ENCODE results near the gene DGKI. TPM values are rescaled to one million over a fixed set of nuclear protein-coding genes. Genes with fewer than 3 reads are reported as not detected.

DGKI gene
- total RNA-seq, 1 experiment from 2014 or later: 0.55 TPM

- Histone ChIP-seq H3K23me2 (ENCODE audit: insufficient read length, low read depth, low read length, poor library complexity, severe bottlenecking) (no peaks in the 10 kb centered on the region), H2BK5ac (ENCODE audit: insufficient read length, low read length) (no peak overlapping the region), H3K27me3 (ENCODE audit: insufficient read depth, low read length) (no peaks in the 10 kb centered on the region), H3K79me1 (ENCODE audit: insufficient read depth, low read depth, low read length, poor library complexity, severe bottlenecking) (no peaks in the 10 kb centered on the region), H3K4ac (ENCODE audit: low read depth, low read length) (no peak overlapping the region), H2AK5ac (ENCODE audit: insufficient read length, low read length) (no peak overlapping the region), H2AFZ (ENCODE audit: low read length) (no peak overlapping the region), H2BK12ac (ENCODE audit: insufficient read length, low read depth, low read length) (no peak overlapping the region), H3K14ac (ENCODE audit: insufficient read depth, low read length) (no peak overlapping the region), H3K9ac (ENCODE audit: extremely low read depth, insufficient read length, low read length) (no peak overlapping the region), H2BK20ac (ENCODE audit: low read depth, low read length, poor library complexity, severe bottlenecking) (no peak overlapping the region), H4K20me1 (ENCODE audit: control insufficient read depth, insufficient read depth, insufficient read length) (no peaks in the 10 kb centered on the region), H4K91ac (ENCODE audit: insufficient read length, low read depth, low read length) (no peak overlapping the region), H3K4me1 (ENCODE audit: insufficient read depth, low read length) (no peaks in the 10 kb centered on the region; the same call in 1 of the 2 replicates), H2BK120ac (ENCODE audit: low read depth, low read length, poor library complexity, severe bottlenecking) (no peak overlapping the region), H3K56ac (ENCODE audit: insufficient read length, low read depth, low read length) (no peak overlapping the region), H2BK15ac (ENCODE audit: low read depth, low read length) (no peak overlapping the region), H3K23ac (ENCODE audit: insufficient read length, low read depth, low read length) (no peak overlapping the region), H3T11ph (ENCODE audit: low read length) (no peak overlapping the region), H3K9me3 (ENCODE audit: control insufficient read depth, low read depth, low read length) (no peaks in the 10 kb centered on the region), H3K27ac (ENCODE audit: insufficient read length, low read depth, low read length) (no peak overlapping the region), H4K5ac (ENCODE audit: insufficient read length, low read depth, low read length) (no peak overlapping the region), H4K8ac (replicated peaks; ENCODE audit: insufficient read length, low read depth, low read length) (no peak overlapping the region), H3K18ac (ENCODE audit: insufficient read length, low read depth, low read length) (no peak overlapping the region), H3K4me2 (ENCODE audit: insufficient read depth, insufficient read length, low read length) (no peak overlapping the region), H3K79me2 (ENCODE audit: insufficient read depth, low read length) (no peaks in the 10 kb centered on the region)
- no peak for DNase-seq
- Mint-ChIP-seq H3K9me3 (peaks cover 7 to 9% of the 10 kb centered on the region in 2 experiments; a peak in 3 of 5 replicates), H3K27ac (no peak overlapping the region), H3K4me3 (no peak overlapping the region), H3K4me1 (peaks cover 14 to 16% of the 10 kb centered on the region in 2 experiments), H3K27me3 (ENCODE audit: low read depth) (no peaks in the 10 kb centered on the region), H3K36me3 (ENCODE audit: insufficient read depth in 1 of 3, low read depth in 3 of 3) (peaks cover 26 to 69% (median 45%) of the 10 kb centered on the region in 3 experiments)
- TF ChIP-seq CTCF (conservative IDR thresholded peaks at IDR 0.05): no peak
- no CpG with 5 or more reads among the region's 1 CpG for WGBS (ENCODE audit: extremely low coverage, insufficient read length, low lambda C conversion rate)
Observed at GRCh38 chr7:137870078-137870477, 23.3 kb upstream of the DGKI start.
